Forelimb muscle (tissue), 1 donor: ENCODE results near the gene LYSMD2. TPM values are rescaled to one million over a fixed set of nuclear protein-coding genes. Genes with fewer than 3 reads are reported as not detected.
A peak's percentile ranks its signal among the peaks of the same experiment; 100 is the strongest.

ENCODE experiments used
- DNase-seq: peaks from one replicate; pipeline ENCODE4 v3.0.0-alpha.2; 2013; ENCODE audit warnings: low read depth
- polyA plus RNA-seq: library from polyadenylated mRNA; unstranded; fragments of 120-200 nt; gene quantifications from one replicate; pipeline ENCODE4 v1.2.1, GENCODE V29; 2013; ENCODE audit not compliant: insufficient read length

The LYSMD2 gene
- polyA plus RNA-seq, 1 donor = 6.5 TPM

- DNase-seq = no peak
Measured at GRCh38 chr15:51720201-51720995, 17.1 kb downstream of the LYSMD2 start.

DNA sequence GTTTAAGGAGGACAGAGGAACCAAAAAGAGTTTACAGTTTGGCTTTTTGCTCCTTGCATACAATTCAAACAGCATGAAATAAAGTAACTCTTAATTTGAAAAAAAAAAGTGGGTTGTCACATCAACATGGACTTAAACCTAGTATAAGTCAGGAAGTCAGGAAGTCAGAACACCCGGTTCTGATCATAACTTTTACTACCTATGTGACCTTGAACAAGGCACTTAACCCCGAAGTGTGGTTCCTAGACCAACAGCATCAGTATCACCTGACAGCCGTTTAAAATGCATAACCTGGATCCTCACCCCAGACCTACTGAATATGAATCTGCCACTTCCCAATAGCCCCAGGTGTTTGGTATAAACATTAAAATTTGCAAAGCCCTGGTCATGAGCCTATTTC lies 18.7 kb downstream of the LYSMD2 start:
- DNase-seq = no peak

DNA sequence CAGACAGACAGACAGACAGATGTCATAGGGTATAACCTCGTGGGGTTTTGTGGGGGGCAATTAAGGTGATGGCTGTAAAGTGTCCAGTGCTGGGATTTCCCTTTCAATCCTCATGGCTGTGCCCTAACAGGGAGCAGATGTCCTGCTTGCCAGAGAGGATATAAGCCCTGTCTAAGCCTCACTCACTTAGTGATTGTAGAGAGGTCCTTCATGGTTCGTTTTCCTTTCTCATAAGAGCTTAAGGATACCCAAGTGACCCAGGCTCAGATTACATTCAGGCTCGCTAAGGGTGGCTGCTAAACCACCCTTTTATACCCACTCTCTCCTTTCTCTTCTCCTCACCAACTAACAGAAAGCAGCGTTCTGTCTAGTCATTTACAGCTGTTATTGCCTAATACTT lies 19.2 kb downstream of the LYSMD2 start:
- DNase-seq = no peak

DNA sequence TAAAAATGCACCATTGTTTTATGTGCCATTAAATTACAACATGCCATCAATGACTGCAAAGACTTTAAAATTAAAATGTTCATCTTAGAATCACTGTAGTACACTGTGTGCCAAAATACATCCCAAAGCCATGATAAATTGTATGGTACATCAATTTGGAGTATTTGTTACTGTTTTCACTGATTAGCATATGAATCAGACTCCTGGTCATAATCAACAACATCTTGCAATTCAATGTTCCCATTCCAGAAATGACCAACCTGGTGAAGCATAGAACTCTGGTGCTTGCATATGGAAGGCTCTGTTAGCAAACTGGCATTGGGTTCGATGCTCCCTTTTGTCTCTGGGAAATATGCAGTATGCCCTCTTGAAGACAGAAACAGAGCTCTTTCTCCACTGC lies 22.5 kb downstream of the LYSMD2 start:
- no peak for DNase-seq

DNA sequence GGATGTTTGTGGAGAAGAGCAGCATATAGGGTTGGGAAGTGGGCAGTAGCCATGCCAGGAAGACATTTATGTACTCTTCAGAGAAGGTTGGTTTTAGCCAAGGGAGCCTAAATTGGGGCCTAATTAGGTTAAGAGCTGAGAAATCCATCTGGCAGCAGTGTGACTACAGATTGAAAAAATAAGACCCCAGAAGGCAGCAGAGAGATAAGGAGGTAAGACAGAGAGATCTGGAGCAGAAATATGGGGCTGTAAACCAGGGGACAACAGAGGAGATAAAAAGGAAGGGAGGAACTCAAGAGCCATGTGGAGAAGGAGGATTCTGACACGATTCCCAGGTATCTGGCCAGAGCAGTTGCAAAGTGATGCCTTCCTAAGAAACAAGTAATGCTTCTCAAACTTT lies 23.3 kb downstream of the LYSMD2 start:
- DNase-seq = no peak

DNA sequence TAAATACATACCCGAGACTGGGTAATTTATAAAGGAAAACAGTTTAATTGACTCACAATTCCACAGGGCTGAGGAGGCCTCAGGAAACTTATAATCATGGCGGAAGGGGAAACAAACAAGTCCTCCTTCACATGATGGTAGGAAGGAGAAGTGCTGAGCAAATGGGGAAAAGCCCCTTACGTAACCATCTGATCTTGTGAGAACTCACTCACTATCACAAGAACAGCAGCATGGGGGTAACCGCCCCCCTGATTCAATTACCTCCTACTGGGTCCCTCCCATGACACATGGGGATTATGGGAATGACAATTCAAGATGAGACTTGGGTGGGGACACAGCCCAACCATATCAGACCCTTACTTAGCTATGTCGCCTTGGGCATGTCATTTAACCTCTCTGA lies 28.4 kb downstream of the LYSMD2 start:
- no peak for DNase-seq

- peak; percentile 88 for DNase-seq
Measured at GRCh38 chr15:51708013-51708412, 29.4 kb downstream of the LYSMD2 start.

DNA sequence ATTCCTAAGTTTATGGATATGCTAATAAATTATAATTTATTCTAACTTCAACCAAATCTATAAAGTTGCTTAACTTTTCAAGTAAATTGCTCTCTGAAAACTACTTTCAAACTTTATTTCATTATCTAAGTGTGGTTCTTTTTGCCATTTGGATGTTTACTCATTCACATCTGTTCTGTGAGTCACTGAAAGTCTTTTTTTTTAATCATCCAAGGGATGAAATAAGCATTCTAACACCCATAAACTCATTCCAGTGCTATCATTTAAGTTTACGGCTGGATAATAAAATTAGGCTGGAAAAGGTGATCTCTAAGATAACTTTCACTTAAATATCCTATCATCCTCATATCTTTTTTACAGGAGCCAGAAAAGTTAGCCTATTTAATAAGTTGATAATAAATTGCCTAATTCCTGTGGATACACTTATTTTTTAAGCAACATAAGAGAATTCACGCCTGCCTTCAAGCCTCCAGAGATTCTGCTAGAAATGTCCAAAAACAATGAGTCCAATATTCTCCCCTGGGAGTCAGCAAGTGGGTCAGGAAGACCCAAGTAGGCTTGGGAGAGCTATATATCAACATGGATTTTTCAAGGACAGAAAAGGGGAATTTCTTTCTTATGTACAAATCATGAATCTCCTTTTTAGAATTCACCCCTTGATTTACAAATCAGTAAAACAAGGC lies 30.4 kb downstream of the LYSMD2 start:
- no peak for DNase-seq

GRCh38 chr15:51706291-51706690 lies 31.2 kb downstream of the LYSMD2 start:
- DNase-seq = peak; percentile 90

DNA sequence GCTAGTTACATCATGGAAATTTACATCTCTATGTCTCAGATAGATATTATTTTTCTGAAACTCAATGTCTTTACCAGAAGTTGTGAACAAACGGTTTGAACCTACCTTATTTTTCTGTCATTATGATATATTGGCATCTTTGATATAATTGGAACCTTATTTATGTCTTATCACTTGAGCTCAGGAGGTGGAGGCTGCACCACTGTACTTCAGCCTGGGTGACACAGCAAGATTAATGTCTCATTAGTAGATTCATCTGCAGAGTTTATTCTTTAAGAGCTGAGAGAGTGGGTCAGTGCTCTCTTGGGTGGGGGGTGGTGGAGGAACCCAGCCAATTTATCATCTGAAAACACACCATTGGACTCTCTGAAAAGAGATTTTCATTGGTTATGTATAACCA lies 34.7 kb downstream of the LYSMD2 start:
- DNase-seq = no peak

GRCh38 chr15:51699373-51699772 lies 38.1 kb downstream of the LYSMD2 start:
- no peak for DNase-seq

DNA sequence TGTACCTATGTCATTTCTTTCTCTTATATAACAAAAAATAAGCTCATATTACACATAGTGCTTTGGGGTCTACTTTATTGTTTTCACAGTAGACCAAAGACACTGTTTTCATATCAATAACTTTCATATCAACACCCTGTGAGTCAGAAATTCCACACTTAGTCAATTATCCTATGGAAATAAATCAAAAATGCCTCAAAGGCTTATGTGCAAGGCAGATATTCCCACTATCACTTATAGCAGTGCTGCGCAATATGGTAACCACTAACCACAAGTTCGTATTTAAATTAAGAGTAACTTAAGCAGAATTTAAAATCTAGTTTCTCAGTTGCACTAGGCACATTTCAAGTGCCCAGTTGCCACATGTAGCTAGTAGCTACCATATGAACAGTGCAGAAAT lies 40.3 kb downstream of the LYSMD2 start:
- no peak for DNase-seq

DNA sequence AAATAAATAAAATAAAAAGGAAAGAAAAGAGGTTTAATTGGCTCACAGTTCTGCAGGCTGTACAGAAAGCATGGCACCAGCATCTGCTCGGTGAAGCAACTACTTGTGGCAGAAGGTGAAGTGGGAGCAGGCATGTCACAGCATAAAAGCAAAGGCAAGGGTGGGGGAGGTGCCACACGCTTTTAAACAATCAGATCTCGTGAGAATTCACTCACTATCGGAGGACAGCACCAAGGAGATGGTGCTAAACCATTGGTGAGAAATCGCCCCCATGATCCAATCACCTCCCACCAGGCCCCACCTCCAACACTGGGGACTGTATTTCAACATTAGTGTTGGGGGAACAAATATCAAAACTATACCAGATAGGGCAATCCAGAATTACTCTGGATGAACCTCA lies 40.9 kb downstream of the LYSMD2 start:
- no peak for DNase-seq

DNA sequence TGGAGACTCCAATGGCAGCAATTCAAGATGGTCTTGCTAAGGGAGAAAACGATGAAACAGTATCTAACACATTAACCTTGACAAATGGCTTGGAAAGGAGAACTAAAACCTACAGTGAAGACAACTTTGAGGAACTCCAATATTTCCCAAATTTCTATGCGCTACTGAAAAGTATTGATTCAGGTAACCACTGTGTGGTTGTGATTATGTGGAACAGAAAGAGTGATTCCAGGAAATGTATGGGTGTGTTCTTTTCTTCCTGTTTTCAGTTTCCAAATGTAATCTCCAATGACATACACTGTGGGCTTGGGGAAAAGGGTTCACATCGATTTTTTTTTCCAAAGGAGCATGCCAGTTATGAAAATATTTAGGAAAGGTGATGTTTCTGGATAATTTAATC lies 45.3 kb downstream of the LYSMD2 start:
- DNase-seq = no peak

GRCh38 chr15:51688863-51689262 lies 48.6 kb downstream of the LYSMD2 start:
- DNase-seq = no peak

GRCh38 chr15:51687565-51687964 lies 49.9 kb downstream of the LYSMD2 start:
- no peak for DNase-seq

GRCh38 chr15:51681303-51681963 lies 56.0 kb downstream of the LYSMD2 start, which contains the start of gene SCG3:
TSS of gene SCG3 (plus strand) at chr15:51681503. CDS start at chr15:51681756, 253 bp downstream.
- DNase-seq = no peak

GRCh38 chr15:51680321-51680720 lies 57.1 kb downstream of the LYSMD2 start:
- DNase-seq = no peak

DNA sequence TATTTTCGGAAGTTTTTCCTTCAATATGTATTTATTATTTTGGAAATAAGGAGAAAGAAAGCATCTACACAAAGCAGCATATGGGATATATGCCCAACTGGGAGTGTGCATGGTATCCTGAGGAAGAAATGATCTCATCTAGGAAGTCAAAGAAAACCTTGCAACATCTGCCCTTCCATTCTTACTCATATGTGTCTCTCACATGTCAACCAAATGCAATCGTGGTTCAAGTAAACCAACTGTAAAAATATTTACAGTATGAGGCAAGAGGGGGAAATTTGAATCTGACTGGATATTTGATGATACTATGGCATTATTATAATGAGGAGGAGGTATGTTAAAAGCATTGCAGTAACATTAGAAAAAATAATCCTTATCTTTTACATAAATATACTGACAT lies 59.4 kb downstream of the LYSMD2 start:
- DNase-seq = no peak

DNA sequence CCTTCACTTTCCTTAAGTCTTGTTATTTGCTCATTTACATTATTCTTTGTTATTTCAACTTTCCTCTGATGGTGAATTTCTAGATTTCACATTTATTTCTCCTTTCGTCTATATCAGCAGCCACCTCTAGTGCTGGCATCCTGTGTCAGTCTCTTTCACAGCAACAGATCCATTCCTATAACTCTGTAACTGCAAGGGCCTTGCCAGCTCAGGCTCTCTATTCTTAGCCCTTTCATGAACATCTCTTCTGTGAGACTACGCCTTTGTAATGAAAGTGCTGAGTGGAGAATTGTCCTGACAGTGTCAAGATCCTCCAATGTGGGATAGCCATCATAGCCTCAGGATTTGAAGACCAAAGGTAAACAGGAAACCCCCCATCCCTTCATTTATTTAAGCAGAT lies 60.0 kb downstream of the LYSMD2 start:
- DNase-seq = no peak

- no peak for DNase-seq
Measured at GRCh38 chr15:51677021-51677420, 60.4 kb downstream of the LYSMD2 start.

GRCh38 chr15:51675234-51675633 lies 62.2 kb downstream of the LYSMD2 start:
- no peak for DNase-seq
